HEK293 (cell line): Measurements from ENCODE around the gene PINLYP.

Experiments
- CTCF ChIA-PET: fragments of 350-600 bp; formaldehyde crosslinking; extraction: SDS; loops from one replicate; lab custom pipeline; 2021; ENCODE audit warnings: antibody characterized with exemption; lab: Yijun Ruan, JAX
- POLR2A ChIA-PET: fragments of 300-600 bp; formaldehyde crosslinking; extraction: SDS; loops from one replicate; lab custom pipeline; 2020; ENCODE audit warnings: antibody characterized with exemption, inconsistent platforms; lab: Yijun Ruan, JAX
- H3K27ac ChIP-seq: fragments of 200-500 bp; sonication (Bioruptor generic); 2 replicates; pipeline ENCODE4 v1.5.1; 2014; ENCODE audit warnings: low read depth, low read length, control low read depth, inconsistent platforms; ENCODE audit errors: extremely low read depth
- H3K36me3 ChIP-seq, 2 experiments: fragments of 200-500 bp in 1 of 2; sonication (Bioruptor generic) in 1 of 2; 1 replicate in 1 of 2; 2 replicates in 1 of 2; pipeline ENCODE4 v1.5.1; 2014 to 2017; ENCODE audit warnings: inconsistent platforms in 2 of 2, low read length in 2 of 2; ENCODE audit not compliant: control insufficient read depth in 2 of 2, insufficient read depth in 1 of 2
- H3K4me1 ChIP-seq: fragments of 200-500 bp; sonication (Bioruptor generic); 2 replicates; pipeline ENCODE4 v1.5.1; 2014; ENCODE audit warnings: mild to moderate bottlenecking, low read length, inconsistent platforms; ENCODE audit not compliant: control insufficient read depth, insufficient read depth
- H3K4me3 ChIP-seq: 2 replicates; pipeline ENCODE4 v1.5.1; 2011; ENCODE audit warnings: low read depth, mild to moderate bottlenecking, control low read depth, low read length, moderate library complexity
- H3K9me3 ChIP-seq: fragments of 200-500 bp; sonication (Bioruptor generic); 2 replicates; pipeline ENCODE4 v1.5.1; 2014; ENCODE audit warnings: low read depth, low read length, inconsistent platforms; ENCODE audit not compliant: control insufficient read depth, insufficient read depth
- GLIS1 ChIP-seq: fragments of 450-650 bp; formaldehyde crosslinking; IDR thresholded peaks from 2 replicates; pipeline ENCODE4 v1.5.1; 2016; ENCODE audit warnings: missing biosample characterization, missing genetic modification characterization
- PRDM1 ChIP-seq: fragments of 450-650 bp; formaldehyde crosslinking; IDR thresholded peaks from 2 replicates; pipeline ENCODE4; 2016; ENCODE audit warnings: missing biosample characterization, missing genetic modification characterization
- SP3 ChIP-seq: fragments of 450-650 bp; formaldehyde crosslinking; IDR thresholded peaks from 2 replicates; pipeline ENCODE4 v1.5.1; 2016; ENCODE audit warnings: missing biosample characterization, missing genetic modification characterization
- ZEB2 ChIP-seq: fragments of 450-650 bp; formaldehyde crosslinking; IDR thresholded peaks from 2 replicates; pipeline ENCODE4 v1.5.1; 2016; ENCODE audit warnings: missing biosample characterization, missing genetic modification characterization
- ZNF175 ChIP-seq: fragments of 450-650 bp; formaldehyde crosslinking; IDR thresholded peaks from 2 replicates; pipeline ENCODE4 v1.5.1; 2016; ENCODE audit warnings: missing biosample characterization, missing genetic modification characterization
- ZNF24 ChIP-seq: fragments of 450-650 bp; formaldehyde crosslinking; IDR thresholded peaks from 2 replicates; pipeline ENCODE4 v1.5.1; 2016; ENCODE audit warnings: missing biosample characterization, missing genetic modification characterization
- ZNF350 ChIP-seq: fragments of 450-650 bp; formaldehyde crosslinking; IDR thresholded peaks from 2 replicates; pipeline ENCODE4 v1.5.0; 2017; ENCODE audit warnings: missing biosample characterization, mild to moderate bottlenecking, missing genetic modification characterization
- ZNF366 ChIP-seq: fragments of 450-650 bp; formaldehyde crosslinking; conservative IDR thresholded peaks from 2 replicates; pipeline ENCODE4 v1.5.1; 2016; ENCODE audit warnings: missing biosample characterization, missing genetic modification characterization
- ZNF391 ChIP-seq: fragments of 450-650 bp; formaldehyde crosslinking; IDR thresholded peaks from 2 replicates; pipeline ENCODE4 v1.5.1; 2016; ENCODE audit warnings: low read depth, missing biosample characterization, missing genetic modification characterization, borderline replicate concordance
- ZNF677 ChIP-seq: fragments of 450-650 bp; IDR thresholded peaks from 2 replicates; pipeline ENCODE4 v1.5.0; 2018; ENCODE audit warnings: missing biosample characterization, mild to moderate bottlenecking, missing genetic modification characterization, moderate library complexity
- ZNF791 ChIP-seq: fragments of 450-650 bp; formaldehyde crosslinking; IDR thresholded peaks from 2 replicates; pipeline ENCODE4 v1.5.1; 2016; ENCODE audit warnings: missing biosample characterization, missing genetic modification characterization
- TF ChIP-seq, protein P1 (sequence below): fragments of 450-650 bp; formaldehyde crosslinking; IDR thresholded peaks from 2 replicates; pipeline ENCODE4 v1.5.1; 2016; ENCODE audit warnings: missing biosample characterization, missing genetic modification characterization
- TF ChIP-seq, protein P2 (sequence below): fragments of 450-650 bp; formaldehyde crosslinking; IDR thresholded peaks from 2 replicates; pipeline ENCODE4 v1.5.1; 2016; ENCODE audit warnings: missing biosample characterization, missing genetic modification characterization
- TF ChIP-seq, protein P3 (sequence below): fragments of 450-650 bp; formaldehyde crosslinking; IDR thresholded peaks from 2 replicates; pipeline ENCODE4 v1.5.0; 2017; ENCODE audit warnings: missing biosample characterization, missing genetic modification characterization, borderline replicate concordance
- TF ChIP-seq, protein P4 (sequence below): fragments of 450-650 bp; formaldehyde crosslinking; IDR thresholded peaks from 2 replicates; pipeline ENCODE4 v1.5.1; 2017; ENCODE audit warnings: missing biosample characterization, mild to moderate bottlenecking, missing genetic modification characterization, moderate library complexity
- TF ChIP-seq, protein P5 (sequence below): fragments of 450-650 bp; formaldehyde crosslinking; IDR thresholded peaks from 2 replicates; pipeline ENCODE4 v1.5.1; 2016; ENCODE audit warnings: missing biosample characterization, missing genetic modification characterization

Gene PINLYP

DNA sequence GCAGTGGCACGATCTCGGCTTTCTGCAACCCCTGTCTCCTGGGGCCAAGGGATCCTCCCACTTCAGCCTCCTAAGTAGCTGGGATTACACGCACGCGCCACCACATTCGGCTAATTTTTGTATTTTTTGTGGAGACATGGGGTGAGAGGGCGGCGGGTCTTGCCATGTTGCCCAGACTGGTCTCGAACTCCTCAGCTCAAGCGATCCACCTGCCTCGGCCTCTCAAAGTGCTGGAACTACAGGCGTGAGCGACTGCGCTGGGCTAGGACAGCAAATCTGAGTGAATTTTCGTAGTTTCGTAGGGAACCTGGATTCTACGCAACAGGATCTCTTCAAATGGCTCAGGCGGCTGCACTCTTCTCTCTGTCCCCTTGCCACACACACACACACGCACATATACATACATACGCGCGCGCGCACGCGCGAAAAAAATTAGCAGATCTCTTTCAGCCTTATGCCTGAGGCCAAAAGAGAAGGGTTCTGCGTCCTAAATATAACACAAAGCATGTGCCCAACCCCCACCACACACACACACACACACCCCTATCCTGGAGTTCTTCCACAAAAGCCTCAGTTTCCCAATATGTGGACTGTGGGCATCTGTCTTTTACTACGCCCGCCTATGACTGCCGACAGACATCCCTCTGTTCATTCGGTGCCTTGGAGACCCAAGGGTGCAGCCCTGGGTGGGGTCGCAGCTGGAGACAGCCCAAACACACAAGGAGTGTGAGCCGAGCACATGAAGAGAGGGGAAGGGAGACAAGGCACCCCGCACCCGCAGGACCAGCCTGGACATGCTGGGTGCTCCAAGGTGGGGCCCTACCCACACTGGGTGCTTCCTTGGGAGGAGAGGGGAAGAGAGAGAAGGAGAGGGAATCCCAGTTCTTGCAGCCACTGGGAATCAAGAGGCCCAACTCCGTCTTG is 616 bp downstream of the PINLYP start (continued):
- TF ChIP-seq, protein P1, sequence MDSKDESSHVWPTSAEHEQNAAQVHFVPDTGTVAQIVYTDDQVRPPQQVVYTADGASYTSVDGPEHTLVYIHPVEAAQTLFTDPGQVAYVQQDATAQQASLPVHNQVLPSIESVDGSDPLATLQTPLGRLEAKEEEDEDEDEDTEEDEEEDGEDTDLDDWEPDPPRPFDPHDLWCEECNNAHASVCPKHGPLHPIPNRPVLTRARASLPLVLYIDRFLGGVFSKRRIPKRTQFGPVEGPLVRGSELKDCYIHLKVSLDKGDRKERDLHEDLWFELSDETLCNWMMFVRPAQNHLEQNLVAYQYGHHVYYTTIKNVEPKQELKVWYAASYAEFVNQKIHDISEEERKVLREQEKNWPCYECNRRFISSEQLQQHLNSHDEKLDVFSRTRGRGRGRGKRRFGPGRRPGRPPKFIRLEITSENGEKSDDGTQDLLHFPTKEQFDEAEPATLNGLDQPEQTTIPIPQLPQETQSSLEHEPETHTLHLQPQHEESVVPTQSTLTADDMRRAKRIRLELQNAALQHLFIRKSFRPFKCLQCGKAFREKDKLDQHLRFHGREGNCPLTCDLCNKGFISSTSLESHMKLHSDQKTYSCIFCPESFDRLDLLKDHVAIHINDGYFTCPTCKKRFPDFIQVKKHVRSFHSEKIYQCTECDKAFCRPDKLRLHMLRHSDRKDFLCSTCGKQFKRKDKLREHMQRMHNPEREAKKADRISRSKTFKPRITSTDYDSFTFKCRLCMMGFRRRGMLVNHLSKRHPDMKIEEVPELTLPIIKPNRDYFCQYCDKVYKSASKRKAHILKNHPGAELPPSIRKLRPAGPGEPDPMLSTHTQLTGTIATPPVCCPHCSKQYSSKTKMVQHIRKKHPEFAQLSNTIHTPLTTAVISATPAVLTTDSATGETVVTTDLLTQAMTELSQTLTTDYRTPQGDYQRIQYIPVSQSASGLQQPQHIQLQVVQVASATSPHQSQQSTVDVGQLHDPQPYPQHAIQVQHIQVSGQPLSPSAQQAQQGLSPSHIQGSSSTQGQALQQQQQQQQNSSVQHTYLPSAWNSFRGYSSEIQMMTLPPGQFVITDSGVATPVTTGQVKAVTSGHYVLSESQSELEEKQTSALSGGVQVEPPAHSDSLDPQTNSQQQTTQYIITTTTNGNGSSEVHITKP (tag by site-specific recombination), result 0 out of 2 replicates have a peak, but pooled peaks have one; percentile 4
- TF ChIP-seq, protein P2, sequence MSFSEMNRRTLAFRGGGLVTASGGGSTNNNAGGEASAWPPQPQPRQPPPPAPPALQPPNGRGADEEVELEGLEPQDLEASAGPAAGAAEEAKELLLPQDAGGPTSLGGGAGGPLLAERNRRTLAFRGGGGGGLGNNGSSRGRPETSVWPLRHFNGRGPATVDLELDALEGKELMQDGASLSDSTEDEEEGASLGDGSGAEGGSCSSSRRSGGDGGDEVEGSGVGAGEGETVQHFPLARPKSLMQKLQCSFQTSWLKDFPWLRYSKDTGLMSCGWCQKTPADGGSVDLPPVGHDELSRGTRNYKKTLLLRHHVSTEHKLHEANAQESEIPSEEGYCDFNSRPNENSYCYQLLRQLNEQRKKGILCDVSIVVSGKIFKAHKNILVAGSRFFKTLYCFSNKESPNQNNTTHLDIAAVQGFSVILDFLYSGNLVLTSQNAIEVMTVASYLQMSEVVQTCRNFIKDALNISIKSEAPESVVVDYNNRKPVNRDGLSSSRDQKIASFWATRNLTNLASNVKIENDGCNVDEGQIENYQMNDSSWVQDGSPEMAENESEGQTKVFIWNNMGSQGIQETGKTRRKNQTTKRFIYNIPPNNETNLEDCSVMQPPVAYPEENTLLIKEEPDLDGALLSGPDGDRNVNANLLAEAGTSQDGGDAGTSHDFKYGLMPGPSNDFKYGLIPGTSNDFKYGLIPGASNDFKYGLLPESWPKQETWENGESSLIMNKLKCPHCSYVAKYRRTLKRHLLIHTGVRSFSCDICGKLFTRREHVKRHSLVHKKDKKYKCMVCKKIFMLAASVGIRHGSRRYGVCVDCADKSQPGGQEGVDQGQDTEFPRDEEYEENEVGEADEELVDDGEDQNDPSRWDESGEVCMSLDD (tag by site-specific recombination), result 0 out of 2 replicates have a peak, but pooled peaks have one; percentile 28
- TF ChIP-seq, all 188 proteins: peak for 15

DNA sequence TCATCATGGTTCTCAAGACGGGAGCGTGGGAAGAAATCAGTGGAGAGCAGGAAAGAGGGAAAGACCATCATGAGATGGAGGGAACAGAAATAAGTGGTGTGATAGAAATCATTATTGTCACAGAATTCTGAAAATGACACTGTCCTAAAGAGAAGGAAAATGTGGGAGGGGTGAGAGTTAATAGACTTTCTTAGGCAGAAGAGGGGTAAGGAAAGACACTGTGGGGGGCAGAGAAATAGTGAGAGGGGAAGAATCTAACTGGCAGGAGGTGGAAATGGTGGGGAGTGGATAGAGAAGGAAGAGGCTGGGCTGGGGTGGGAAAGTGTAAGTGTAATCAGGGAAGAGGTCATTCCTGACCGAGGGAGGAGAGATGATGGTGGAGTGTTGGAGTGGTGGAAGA is 3.2 kb downstream of the PINLYP start:
- peaks cover under 1 to 6% of the 10 kb centered on the region in 2 experiments; a peak in 2 of 3 replicates for H3K36me3 ChIP-seq
- POLR2A ChIA-PET, result interaction anchor here (1.9 kb wide), 1 partner anchor 17 kb away, joined by 7 read pairs; the partner anchor contains the start of genes IRGQ and ZNF576
- no peaks in the 10 kb centered on the region for H3K9me3 ChIP-seq
- H3K4me1 ChIP-seq, result peaks cover 12% of the 10 kb centered on the region
- CTCF ChIA-PET, result interaction anchor here (4.2 kb wide), 1 partner anchor 16 kb away, joined by 22 read pairs; the partner anchor contains the start of gene IRGQ
- H3K4me3 ChIP-seq, result no peak overlapping the region
- H3K27ac ChIP-seq, result no peak overlapping the region
- TF ChIP-seq ZNF175 (tag by site-specific recombination), result no peak
- TF ChIP-seq, protein P3, sequence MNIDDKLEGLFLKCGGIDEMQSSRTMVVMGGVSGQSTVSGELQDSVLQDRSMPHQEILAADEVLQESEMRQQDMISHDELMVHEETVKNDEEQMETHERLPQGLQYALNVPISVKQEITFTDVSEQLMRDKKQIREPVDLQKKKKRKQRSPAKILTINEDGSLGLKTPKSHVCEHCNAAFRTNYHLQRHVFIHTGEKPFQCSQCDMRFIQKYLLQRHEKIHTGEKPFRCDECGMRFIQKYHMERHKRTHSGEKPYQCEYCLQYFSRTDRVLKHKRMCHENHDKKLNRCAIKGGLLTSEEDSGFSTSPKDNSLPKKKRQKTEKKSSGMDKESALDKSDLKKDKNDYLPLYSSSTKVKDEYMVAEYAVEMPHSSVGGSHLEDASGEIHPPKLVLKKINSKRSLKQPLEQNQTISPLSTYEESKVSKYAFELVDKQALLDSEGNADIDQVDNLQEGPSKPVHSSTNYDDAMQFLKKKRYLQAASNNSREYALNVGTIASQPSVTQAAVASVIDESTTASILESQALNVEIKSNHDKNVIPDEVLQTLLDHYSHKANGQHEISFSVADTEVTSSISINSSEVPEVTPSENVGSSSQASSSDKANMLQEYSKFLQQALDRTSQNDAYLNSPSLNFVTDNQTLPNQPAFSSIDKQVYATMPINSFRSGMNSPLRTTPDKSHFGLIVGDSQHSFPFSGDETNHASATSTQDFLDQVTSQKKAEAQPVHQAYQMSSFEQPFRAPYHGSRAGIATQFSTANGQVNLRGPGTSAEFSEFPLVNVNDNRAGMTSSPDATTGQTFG, result no peak
- TF ChIP-seq ZNF677 (tag by site-specific recombination), result no peak
- no peak for TF ChIP-seq ZNF350 (tag by site-specific recombination)
- TF ChIP-seq PRDM1 (tag by site-specific recombination), result peak; percentile 61
- no peak for TF ChIP-seq ZNF24
- TF ChIP-seq, protein P1 (tag by site-specific recombination), result peak; percentile 87
- TF ChIP-seq ZEB2 (tag by site-specific recombination), result no peak
- TF ChIP-seq ZNF391 (tag by site-specific recombination), result no peak
- 0 out of 2 replicates have a peak, but pooled peaks have one; percentile 27 for TF ChIP-seq GLIS1 (tag by site-specific recombination)
- TF ChIP-seq SP3 (tag by site-specific recombination), result no peak
- TF ChIP-seq, protein P4, sequence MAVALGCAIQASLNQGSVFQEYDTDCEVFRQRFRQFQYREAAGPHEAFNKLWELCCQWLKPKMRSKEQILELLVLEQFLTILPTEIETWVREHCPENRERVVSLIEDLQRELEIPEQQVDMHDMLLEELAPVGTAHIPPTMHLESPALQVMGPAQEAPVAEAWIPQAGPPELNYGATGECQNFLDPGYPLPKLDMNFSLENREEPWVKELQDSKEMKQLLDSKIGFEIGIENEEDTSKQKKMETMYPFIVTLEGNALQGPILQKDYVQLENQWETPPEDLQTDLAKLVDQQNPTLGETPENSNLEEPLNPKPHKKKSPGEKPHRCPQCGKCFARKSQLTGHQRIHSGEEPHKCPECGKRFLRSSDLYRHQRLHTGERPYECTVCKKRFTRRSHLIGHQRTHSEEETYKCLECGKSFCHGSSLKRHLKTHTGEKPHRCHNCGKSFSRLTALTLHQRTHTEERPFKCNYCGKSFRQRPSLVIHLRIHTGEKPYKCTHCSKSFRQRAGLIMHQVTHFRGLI (tag by site-specific recombination), result no peak
- no peak for TF ChIP-seq ZNF791 (tag by site-specific recombination)
- peak; percentile 66 for TF ChIP-seq ZNF366 (tag by site-specific recombination)
- TF ChIP-seq, protein P5, sequence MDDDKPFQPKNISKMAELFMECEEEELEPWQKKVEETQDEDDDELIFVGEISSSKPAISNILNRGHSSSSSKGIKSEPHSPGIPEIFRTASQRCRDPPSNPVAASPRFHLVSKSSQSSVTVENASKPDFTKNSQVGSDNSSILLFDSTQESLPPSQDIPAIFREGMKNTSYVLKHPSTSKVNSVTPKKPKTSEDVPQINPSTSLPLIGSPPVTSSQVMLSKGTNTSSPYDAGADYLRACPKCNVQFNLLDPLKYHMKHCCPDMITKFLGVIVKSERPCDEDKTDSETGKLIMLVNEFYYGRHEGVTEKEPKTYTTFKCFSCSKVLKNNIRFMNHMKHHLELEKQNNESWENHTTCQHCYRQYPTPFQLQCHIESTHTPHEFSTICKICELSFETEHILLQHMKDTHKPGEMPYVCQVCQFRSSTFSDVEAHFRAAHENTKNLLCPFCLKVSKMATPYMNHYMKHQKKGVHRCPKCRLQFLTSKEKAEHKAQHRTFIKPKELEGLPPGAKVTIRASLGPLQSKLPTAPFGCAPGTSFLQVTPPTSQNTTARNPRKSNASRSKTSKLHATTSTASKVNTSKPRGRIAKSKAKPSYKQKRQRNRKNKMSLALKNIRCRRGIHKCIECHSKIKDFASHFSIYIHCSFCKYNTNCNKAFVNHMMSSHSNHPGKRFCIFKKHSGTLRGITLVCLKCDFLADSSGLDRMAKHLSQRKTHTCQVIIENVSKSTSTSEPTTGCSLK (tag by site-specific recombination), result no peak
